NCI-H345 (cell line): Measurements from ENCODE around the gene ZNF471.

Experiments
- DNase-seq: peaks from one replicate; lab custom pipeline; 2025; lab: John Stamatoyannopoulos, UW

Gene ZNF471

DNA sequence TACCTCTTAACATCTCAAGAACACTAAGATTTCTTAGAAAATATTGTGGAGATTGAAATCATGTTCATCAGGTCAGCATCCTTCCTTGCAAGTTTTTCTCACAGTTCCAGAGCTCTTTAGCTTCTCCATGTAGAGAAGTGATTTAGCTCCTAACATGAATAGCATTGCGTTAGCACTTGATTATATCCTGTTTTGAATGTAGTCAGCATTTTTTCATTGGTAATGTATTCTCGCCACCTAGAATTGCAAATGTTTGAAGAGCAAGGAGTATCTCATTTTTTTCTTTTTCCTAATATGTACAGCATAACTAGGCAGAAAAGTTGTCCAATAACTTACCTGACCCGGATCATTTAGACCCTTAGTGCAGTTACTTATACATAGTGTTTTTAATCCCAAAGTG, 66.3 kb downstream of the ZNF471 start:
- no peak for DNase-seq

GRCh38 chr19:56577719-56578602, 70.3 kb downstream of the ZNF471 start:
- no peak for DNase-seq
